Astrocyte (in vitro differentiated cells and primary cell): ENCODE measurements around the gene OSER1. TPM values are rescaled to one million over a fixed set of nuclear protein-coding genes. Genes with fewer than 3 reads are reported as not detected.

ENCODE experiments used
- DNase-seq: peaks from one replicate; pipeline ENCODE4 v3.0.0-alpha.2; 2010; ENCODE audit warnings: low read depth
- FAIRE-seq: peaks from 2 replicates; lab custom pipeline; 2011; peaks lifted over from hg19 to GRCh38; lab: Jason Lieb, UNC
- H2AFZ ChIP-seq: 2 replicates; pipeline ENCODE4 v1.6.0; 2012; ENCODE audit warnings: low read depth, low read length, inconsistent platforms
- H3K27ac ChIP-seq: 2 replicates; pipeline ENCODE4 v1.5.1; 2011; ENCODE audit warnings: low read depth, low read length, inconsistent platforms
- H3K27me3 ChIP-seq: 2 replicates; pipeline ENCODE4 v1.6.0; 2011; ENCODE audit warnings: low read length, inconsistent platforms; ENCODE audit not compliant: insufficient read depth
- H3K36me3 ChIP-seq: 2 replicates; pipeline ENCODE4 v1.5.1; 2011; ENCODE audit warnings: low read length, inconsistent platforms; ENCODE audit not compliant: insufficient read depth
- H3K4me1 ChIP-seq: 2 replicates; pipeline ENCODE4 v1.5.1; 2011; ENCODE audit warnings: low read length, inconsistent platforms; ENCODE audit not compliant: insufficient read depth
- H3K4me2 ChIP-seq: 2 replicates; pipeline ENCODE4 v1.6.0; 2012; ENCODE audit warnings: low read length, inconsistent platforms
- H3K4me3 ChIP-seq: 2 replicates; pipeline ENCODE4 v1.5.1; 2011; ENCODE audit warnings: low read depth, mild to moderate bottlenecking, low read length, inconsistent platforms; ENCODE audit not compliant: insufficient read depth
- H3K79me2 ChIP-seq: 2 replicates; pipeline ENCODE4 v1.6.0; 2012; ENCODE audit warnings: mild to moderate bottlenecking, low read length, inconsistent platforms; ENCODE audit not compliant: insufficient read depth
- H3K9ac ChIP-seq: 2 replicates; pipeline ENCODE4 v1.6.0; 2012; ENCODE audit warnings: mild to moderate bottlenecking, low read length, inconsistent platforms
- H3K9me3 ChIP-seq: 2 replicates; pipeline ENCODE4 v1.5.1; 2012; ENCODE audit warnings: low read depth, mild to moderate bottlenecking, low read length, inconsistent platforms; ENCODE audit not compliant: insufficient read depth
- H4K20me1 ChIP-seq: 2 replicates; pipeline ENCODE4 v1.6.0; 2012; ENCODE audit warnings: low read length, inconsistent platforms; ENCODE audit not compliant: insufficient read depth
- H3K27ac Mint-ChIP-seq: one replicate; pipeline ENCODE4 v1.8.0; 2021; ENCODE audit warnings: mild to moderate bottlenecking, mixed read lengths; ENCODE audit not compliant: unreplicated experiment
- H3K27me3 Mint-ChIP-seq: one replicate; pipeline ENCODE4 v1.8.0; 2021; ENCODE audit warnings: low read depth, mixed read lengths; ENCODE audit not compliant: unreplicated experiment
- H3K36me3 Mint-ChIP-seq: one replicate; pipeline ENCODE4 v1.8.0; 2021; ENCODE audit warnings: low read depth, mixed read lengths; ENCODE audit not compliant: unreplicated experiment
- H3K4me1 Mint-ChIP-seq: one replicate; pipeline ENCODE4 v1.8.0; 2021; ENCODE audit warnings: low read depth, mixed read lengths; ENCODE audit not compliant: unreplicated experiment
- H3K4me3 Mint-ChIP-seq: one replicate; pipeline ENCODE4 v1.8.0; 2021; ENCODE audit warnings: mild to moderate bottlenecking, moderate library complexity, mixed read lengths; ENCODE audit not compliant: unreplicated experiment
- H3K9me3 Mint-ChIP-seq: one replicate; pipeline ENCODE4 v1.8.0; 2021; ENCODE audit warnings: mild to moderate bottlenecking, mixed read lengths; ENCODE audit not compliant: unreplicated experiment
- CTCF ChIP-seq: IDR thresholded peaks from 2 replicates; pipeline ENCODE4 v1.5.1; 2011; ENCODE audit warnings: low read depth, mild to moderate bottlenecking, inconsistent platforms, low read length, moderate library complexity; ENCODE audit not compliant: insufficient read depth
- EZH2 ChIP-seq: IDR thresholded peaks from 2 replicates; pipeline ENCODE4 v1.6.1; 2012; ENCODE audit warnings: mild to moderate bottlenecking, low read length, inconsistent platforms; ENCODE audit not compliant: insufficient read depth
- total RNA-seq: library from RNA; stranded (reverse); gene quantifications from 2 replicates; pipeline ENCODE4 v1.2.1, GENCODE V29; 2021

OSER1 gene
- total RNA-seq, 1 donor from 2014 or later = 30.9 TPM

- H3K36me3 Mint-ChIP-seq = no peaks in the 10 kb centered on the region
- no peaks in the 10 kb centered on the region for H3K9me3 ChIP-seq
- no peak overlapping the region for H3K4me3 ChIP-seq
- H3K27me3 ChIP-seq = no peaks in the 10 kb centered on the region
- H3K4me3 Mint-ChIP-seq = no peak overlapping the region
- no peaks in the 10 kb centered on the region for H3K79me2 ChIP-seq
- H4K20me1 ChIP-seq = no peaks in the 10 kb centered on the region
- H3K27me3 Mint-ChIP-seq = peaks cover 4% of the 10 kb centered on the region
- H3K9me3 Mint-ChIP-seq = no peaks in the 10 kb centered on the region
- peaks cover 27% of the 10 kb centered on the region for H3K4me1 Mint-ChIP-seq
- no peaks in the 10 kb centered on the region for H3K36me3 ChIP-seq
- no peak overlapping the region for H2AFZ ChIP-seq
- FAIRE-seq = no peak
- H3K4me2 ChIP-seq = no peak overlapping the region
- H3K4me1 ChIP-seq = no peaks in the 10 kb centered on the region
- H3K27ac ChIP-seq = no peak overlapping the region
- H3K9ac ChIP-seq = no peak overlapping the region
- no peak for TF ChIP-seq CTCF
- DNase-seq = no peak
- H3K27ac Mint-ChIP-seq = peak overlapping the region; percentile 74
Observed at GRCh38 chr20:44219791-44220190, 9.2 kb upstream of the OSER1 start.

GRCh38 chr20:44219170-44219730 lies 8.7 kb upstream of the OSER1 start:
- no peaks in the 10 kb centered on the region for H3K79me2 ChIP-seq
- TF ChIP-seq EZH2 (no peak), CTCF (no peak)
- H3K36me3 Mint-ChIP-seq = no peaks in the 10 kb centered on the region
- H3K4me3 ChIP-seq = no peak overlapping the region
- H3K27ac Mint-ChIP-seq = peak overlapping the region; percentile 74
- no peaks in the 10 kb centered on the region for H4K20me1 ChIP-seq
- H3K27ac ChIP-seq = no peak overlapping the region
- H3K4me1 Mint-ChIP-seq = peaks cover 27% of the 10 kb centered on the region
- no peak overlapping the region for H3K9ac ChIP-seq
- no peak overlapping the region for H3K4me3 Mint-ChIP-seq
- H3K27me3 ChIP-seq = no peaks in the 10 kb centered on the region
- H3K27me3 Mint-ChIP-seq = no peaks in the 10 kb centered on the region
- FAIRE-seq = no peak
- no peaks in the 10 kb centered on the region for H3K9me3 Mint-ChIP-seq
- H3K9me3 ChIP-seq = no peaks in the 10 kb centered on the region
- no peaks in the 10 kb centered on the region for H3K4me1 ChIP-seq
- no peak overlapping the region for H2AFZ ChIP-seq
- no peak overlapping the region for H3K4me2 ChIP-seq
- no peaks in the 10 kb centered on the region for H3K36me3 ChIP-seq
- DNase-seq = no peak

- no peak for FAIRE-seq
- H3K9ac ChIP-seq = no peak overlapping the region
- no peak overlapping the region for H2AFZ ChIP-seq
- TF ChIP-seq CTCF = no peak
- no peak for TF ChIP-seq EZH2
- no peaks in the 10 kb centered on the region for H3K79me2 ChIP-seq
- H3K4me2 ChIP-seq = no peak overlapping the region
- H3K4me1 ChIP-seq = no peaks in the 10 kb centered on the region
- Mint-ChIP-seq H3K9me3 (no peaks in the 10 kb centered on the region), H3K36me3 (no peaks in the 10 kb centered on the region), H3K4me1 (peaks cover 27% of the 10 kb centered on the region), H3K4me3 (no peak overlapping the region), H3K27me3 (no peaks in the 10 kb centered on the region), H3K27ac (no peak overlapping the region)
- H3K27me3 ChIP-seq = no peaks in the 10 kb centered on the region
- H3K36me3 ChIP-seq = no peaks in the 10 kb centered on the region
- H4K20me1 ChIP-seq = no peaks in the 10 kb centered on the region
- DNase-seq = no peak
- no peaks in the 10 kb centered on the region for H3K9me3 ChIP-seq
- no peak overlapping the region for H3K27ac ChIP-seq
- H3K4me3 ChIP-seq = no peak overlapping the region
Observed at GRCh38 chr20:44218446-44218845, 7.9 kb upstream of the OSER1 start.
